HCT116 (cell line): ENCODE data around the gene CABP1. TPM values are rescaled to one million over a fixed set of nuclear protein-coding genes. Genes with fewer than 3 reads are reported as not detected.

ENCODE experiments used
- ATAC-seq: fragments of 200-7000 bp; cut with Tn5 transposase; 2 replicates; pipeline ENCODE4 v1.9.1; 2020; ENCODE audit warnings: mild to moderate bottlenecking, moderate library complexity
- BruUV-seq: library from RNA; stranded (reverse); fragments of 400-500 nt; replicated peaks from 2 replicates; lab custom pipeline; 2021; lab: Mats Ljungman, UMichigan
- CTCF ChIA-PET: fragments of 300-600 bp; sonication (Branson Sonifier 250); formaldehyde crosslinking; loops from one replicate; lab custom pipeline; 2021; ENCODE audit warnings: antibody characterized with exemption; lab: Charles Lee
- POLR2A ChIA-PET: fragments of 300-600, 350-600 bp; sonication (Branson Sonifier 250); formaldehyde crosslinking; loops from one replicate; lab custom pipeline; 2021; ENCODE audit warnings: antibody characterized with exemption; lab: Charles Lee
- RAD21 ChIA-PET, 2 experiments: fragments of 300-600 bp; sonication (Branson Sonifier 250); formaldehyde crosslinking; loops; one replicate each; lab custom pipeline; 2023; ENCODE audit warnings: low total read pairs in 2 of 2; ENCODE audit not compliant: uncharacterized antibody in 2 of 2, unreplicated experiment in 2 of 2, low non-redundant PET in 1 of 2; lab: Charles Lee
- DNase-seq: peaks from one replicate; pipeline ENCODE4 v3.0.0-alpha.2; 2010; ENCODE audit warnings: low read depth, low spot score
- H2AFZ ChIP-seq: fragments of 200-600 bp; shearing (Covaris generic), sonication (generic); 2 replicates; pipeline ENCODE4 v1.6.1; 2017; ENCODE audit warnings: low read depth, mixed run types, mixed read lengths, antibody characterized with exemption, low read length; ENCODE audit not compliant: poor library complexity, severe bottlenecking
- H3K27ac ChIP-seq: 2 replicates; pipeline ENCODE4 v1.5.1; 2012; ENCODE audit warnings: low read depth, low read length
- H3K27me3 ChIP-seq: fragments of 200-600 bp; sonication (generic); 2 replicates; pipeline ENCODE4 v1.6.1; 2016; ENCODE audit warnings: mixed run types, low read length, mixed read lengths; ENCODE audit not compliant: insufficient read depth
- H3K36me3 ChIP-seq, 2 experiments: fragments of 200-500 bp in 1 of 2; fragments of 200-600 bp in 1 of 2; sonication (Bioruptor generic) in 1 of 2; sonication (generic) in 1 of 2; 2 replicates each; pipeline versions ENCODE4 v1.5.1 to v1.6.1; 2014 to 2016; ENCODE audit warnings: low read length in 2 of 2, inconsistent platforms in 1 of 2, mixed read lengths in 1 of 2, mixed run types in 1 of 2; ENCODE audit not compliant: insufficient read depth in 2 of 2, control insufficient read depth in 1 of 2
- H3K4me1 ChIP-seq, 2 experiments: fragments of 200-600 bp in 1 of 2; sonication (generic) in 1 of 2; 2 replicates each; pipeline versions ENCODE4 v1.5.1 to v1.6.1; 2012 to 2017; ENCODE audit warnings: low read length in 2 of 2, inconsistent platforms in 1 of 2, mild to moderate bottlenecking in 1 of 2, mixed read lengths in 1 of 2, mixed run types in 1 of 2, moderate library complexity in 1 of 2; ENCODE audit not compliant: insufficient read depth in 2 of 2, control insufficient read depth in 1 of 2
- H3K4me2 ChIP-seq: fragments of 200-600 bp; sonication (generic); 2 replicates; pipeline ENCODE4 v1.6.1; 2017; ENCODE audit warnings: mixed run types, low read length, mixed read lengths
- H3K4me3 ChIP-seq, 2 experiments: fragments of 200-600 bp in 1 of 2; sonication (generic) in 1 of 2; replicated peaks in 1 of 2; 2 replicates each; pipeline ENCODE4 v1.5.1; 2011 to 2016; ENCODE audit warnings: low read length in 2 of 2, control low read depth in 1 of 2, low read depth in 1 of 2, mild to moderate bottlenecking in 1 of 2, mixed read lengths in 1 of 2, mixed run types in 1 of 2
- H3K79me2 ChIP-seq: fragments of 200-600 bp; sonication (generic); 2 replicates; pipeline ENCODE4 v1.6.1; 2017; ENCODE audit warnings: mild to moderate bottlenecking, mixed run types, low read length, moderate library complexity, mixed read lengths; ENCODE audit not compliant: insufficient read depth
- H3K9ac ChIP-seq: fragments of 200-600 bp; sonication (generic); 2 replicates; pipeline ENCODE4 v1.6.1; 2016; ENCODE audit warnings: low read length, mixed read lengths
- H3K9me2 ChIP-seq: fragments of 200-600 bp; sonication (generic), shearing (Covaris generic); 2 replicates; pipeline ENCODE4 v1.6.1; 2017; ENCODE audit warnings: mixed run types, mild to moderate bottlenecking, moderate library complexity; ENCODE audit not compliant: insufficient read depth
- H3K9me3 ChIP-seq, 2 experiments: fragments of 200-500 bp in 1 of 2; fragments of 200-600 bp in 1 of 2; sonication (Bioruptor generic) in 1 of 2; sonication (generic) in 1 of 2; 2 replicates each; pipeline ENCODE4 v1.6.1; 2014 to 2017; ENCODE audit warnings: low read length in 2 of 2, mixed read lengths in 2 of 2, inconsistent platforms in 1 of 2, low read depth in 1 of 2, mild to moderate bottlenecking in 1 of 2, mixed run types in 1 of 2, moderate library complexity in 1 of 2; ENCODE audit not compliant: control insufficient read depth in 1 of 2, insufficient read depth in 1 of 2
- H4K20me1 ChIP-seq: fragments of 200-600 bp; sonication (generic), shearing (Covaris generic); 2 replicates; pipeline ENCODE4 v1.6.1; 2017; ENCODE audit warnings: mixed run types, mild to moderate bottlenecking, moderate library complexity; ENCODE audit not compliant: insufficient read depth
- FOSL1 ChIP-seq: IDR thresholded peaks from 2 replicates; pipeline ENCODE4 v1.6.1; 2012; ENCODE audit warnings: low read depth
- SP1 ChIP-seq: IDR thresholded peaks from 2 replicates; pipeline ENCODE4 v1.6.1; 2012; ENCODE audit warnings: low read depth
- SRF ChIP-seq: IDR thresholded peaks from 2 replicates; pipeline ENCODE4 v1.6.1; 2012; ENCODE audit warnings: low read depth
- intact Hi-C: fragments of 100-400 bp; cut with micrococcal nuclease; formaldehyde crosslinking; loops from 2 replicates; pipeline ENCODE4 v1.10.0; 2022
- total RNA-seq: library from RNA; stranded (reverse); gene quantifications from one replicate; pipeline ENCODE4 v1.2.1, GENCODE V29; 2021; ENCODE audit not compliant: unreplicated experiment

CABP1 gene
- total RNA-seq, 1 experiment from 2014 or later, result 0.84 TPM

GRCh38 chr12:120650233-120650690 is 9.8 kb downstream of the CABP1 start:
- ChIA-PET CTCF (interaction anchor here (1.5 to 2.6 kb wide), 2 partner anchors 19 to 322 kb away, joined by 3 to 18 read pairs; no protein-coding TSS in a partner anchor), POLR2A (no interaction called here), RAD21 (no interaction called here)
- DNase-seq (no peak), ATAC-seq (no peak)
- H3K9me2 ChIP-seq, result no peaks in the 10 kb centered on the region
- no peak overlapping the region for H3K4me2 ChIP-seq
- no peaks in the 10 kb centered on the region; the same call in 1 of the 2 replicates for H3K27me3 ChIP-seq
- H3K4me3 ChIP-seq, result no peak overlapping the region
- no peak overlapping the region for H2AFZ ChIP-seq
- H3K27ac ChIP-seq, result no peak overlapping the region
- TF ChIP-seq SP1, result no peak
- BruUV-seq, result no TSS peak
- H3K36me3 ChIP-seq, result no peaks in the 10 kb centered on the region
- no peaks in the 10 kb centered on the region for H3K9me3 ChIP-seq
- H3K9ac ChIP-seq, result no peak overlapping the region
- peaks cover 5 to 32% of the 10 kb centered on the region in 2 experiments; a peak in 3 of 4 replicates for H3K4me1 ChIP-seq
- intact Hi-C loops, result no loop called here
- no peaks in the 10 kb centered on the region for H3K79me2 ChIP-seq
- H4K20me1 ChIP-seq, result no peaks in the 10 kb centered on the region

GRCh38 chr12:120651821-120652220 is 11.4 kb downstream of the CABP1 start:
- no peak for ATAC-seq
- no peak overlapping the region for H3K27ac ChIP-seq

More at GRCh38 chr12:120651821-120652220, 11.4 kb downstream of the CABP1 start:
- TF ChIP-seq SRF (no peak), FOSL1 (no peak)
- intact Hi-C loops, result no loop called here
- Histone ChIP-seq H3K4me2 (peak overlapping the region; percentile 30), H2AFZ (no peak overlapping the region), H3K9me3 (no peaks in the 10 kb centered on the region), H3K79me2 (no peaks in the 10 kb centered on the region), H3K4me1 (peaks cover 5 to 30% of the 10 kb centered on the region in 2 experiments; a peak in 3 of 4 replicates), H3K27me3 (no peaks in the 10 kb centered on the region), H3K36me3 (no peaks in the 10 kb centered on the region), H3K4me3 (no peak overlapping the region), H3K9me2 (no peaks in the 10 kb centered on the region), H3K9ac (no peak overlapping the region), H4K20me1 (no peaks in the 10 kb centered on the region)
- ChIA-PET POLR2A (interaction anchor here (0.8 kb wide), 1 partner anchor 320 kb away, joined by 5 read pairs; no protein-coding TSS in a partner anchor), RAD21 (no interaction called here), CTCF (no interaction called here)
- BruUV-seq, result no TSS peak
- DNase-seq, result no peak
